CD4-positive, CD25-positive, alpha-beta regulatory T cell (primary cell): ENCODE measurements around the gene IFNAR1. TPM values are rescaled to one million over a fixed set of nuclear protein-coding genes. Genes with fewer than 3 reads are reported as not detected.
A peak's percentile ranks its signal among the peaks of the same experiment; 100 is the strongest.

Experiments used
- ATAC-seq, 2 donors: fragments of 150-1000 bp; cut with Tn5 transposase; one replicate each; pipeline ENCODE4 v1.10.0; 2021; ENCODE audit warnings: low read depth in 2 of 2, moderate number of reproducible peaks in 2 of 2, moderate library complexity in 1 of 2
- DNase-seq, 3 donors: peaks; one replicate each; pipeline versions ENCODE4 v3.0.0 to v3.0.0-alpha.2; 2012 to 2022; ENCODE audit warnings: mixed read lengths in 1 of 3
- H3K27ac ChIP-seq: one replicate; pipeline ENCODE4 v1.7.0; 2013; ENCODE audit warnings: mild to moderate bottlenecking, low read length; ENCODE audit not compliant: insufficient read depth, poor library complexity, severe bottlenecking
- H3K27me3 ChIP-seq: one replicate; pipeline ENCODE4 v1.7.0; 2013; ENCODE audit warnings: low read length; ENCODE audit not compliant: control insufficient read depth, insufficient read depth
- H3K36me3 ChIP-seq: one replicate; pipeline ENCODE4 v1.7.0; 2013; ENCODE audit warnings: mild to moderate bottlenecking, low read length, moderate library complexity; ENCODE audit not compliant: control insufficient read depth, insufficient read depth
- H3K4me1 ChIP-seq: 2 replicates; pipeline ENCODE4 v1.7.0; 2013; ENCODE audit warnings: mild to moderate bottlenecking, low read length; ENCODE audit not compliant: insufficient read depth, control insufficient read depth, poor library complexity, severe bottlenecking
- H3K4me3 ChIP-seq: one replicate; pipeline ENCODE4 v1.7.0; 2013; ENCODE audit warnings: low read depth, mild to moderate bottlenecking, low read length, moderate library complexity
- H3K9me3 ChIP-seq, 2 experiments: 1 replicate in 1 of 2; 2 replicates in 1 of 2; pipeline ENCODE4 v1.7.0; 2013; ENCODE audit warnings: low read length in 2 of 2, mild to moderate bottlenecking in 1 of 2, moderate library complexity in 1 of 2; ENCODE audit not compliant: control insufficient read depth in 2 of 2
- H3K27ac Mint-ChIP-seq, 3 donors: one replicate each; pipeline ENCODE4 v1.8.0; 2020 to 2022; ENCODE audit warnings: mild to moderate bottlenecking in 3 of 3, mixed read lengths in 3 of 3, moderate library complexity in 2 of 3
- H3K27me3 Mint-ChIP-seq: one replicate; pipeline ENCODE4 v1.8.0; 2022; ENCODE audit warnings: mild to moderate bottlenecking, mixed read lengths
- H3K36me3 Mint-ChIP-seq: one replicate; pipeline ENCODE4 v1.8.0; 2020; ENCODE audit warnings: mixed read lengths
- H3K4me1 Mint-ChIP-seq, 4 donors: one replicate each; pipeline ENCODE4 v1.8.0; 2020 to 2022; ENCODE audit warnings: mixed read lengths in 4 of 4, mild to moderate bottlenecking in 1 of 4
- H3K4me3 Mint-ChIP-seq, 4 donors: one replicate each; pipeline ENCODE4 v1.8.0; 2020 to 2022; ENCODE audit warnings: mild to moderate bottlenecking in 4 of 4, mixed read lengths in 4 of 4, moderate library complexity in 3 of 4
- H3K9me3 Mint-ChIP-seq, 7 donors: one replicate each; pipeline ENCODE4 v1.8.0; 2020 to 2022; ENCODE audit warnings: mixed read lengths in 7 of 7, mild to moderate bottlenecking in 3 of 7, moderate library complexity in 2 of 7
- polyA plus RNA-seq, 4 donors: library from polyadenylated mRNA; unstranded; fragments of 300-500 nt; fragmentation: Illumina TruSeq; gene quantifications; one replicate each; pipeline ENCODE4 v1.2.3, GENCODE V29; 2021
- total RNA-seq: library from RNA; stranded (reverse); gene quantifications from one replicate; pipeline ENCODE4 v1.2.3, GENCODE V29; 2022

IFNAR1 gene
- total and polyA plus RNA-seq, 5 donors from 2014 or later, result 23.9 to 93.8 (median 67.8) TPM

DNA sequence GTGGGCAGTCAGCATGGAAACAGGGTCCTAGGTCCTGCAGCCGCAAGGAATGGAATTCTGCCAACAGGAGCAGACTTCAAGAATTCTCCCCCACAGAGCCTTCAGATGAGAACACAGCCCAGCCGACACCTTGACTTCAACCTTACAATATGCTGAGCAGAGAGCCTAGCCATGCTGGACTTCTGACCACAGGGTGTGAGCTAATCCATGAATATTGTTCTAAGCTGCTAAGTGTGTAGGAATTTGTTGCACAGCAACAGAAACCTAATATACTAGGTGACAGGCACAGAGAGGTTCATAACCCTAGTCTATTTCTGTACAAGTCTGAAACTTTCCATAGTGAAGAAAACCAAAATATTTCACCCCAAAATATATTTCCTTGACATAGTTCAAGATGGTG is 45.5 kb downstream of the IFNAR1 start:
- peaks cover 3% of the 10 kb centered on the region for H3K27me3 Mint-ChIP-seq
- H3K4me3 Mint-ChIP-seq, result no peak overlapping the region
- H3K9me3 Mint-ChIP-seq, result peaks cover 0 to 23% (median 11%) of the 10 kb centered on the region in 7 donors
- no peak for DNase-seq
- Histone ChIP-seq H3K27ac (no peak overlapping the region), H3K9me3 (peaks cover 12 to 26% of the 10 kb centered on the region in 2 experiments), H3K4me1 (peaks cover 7% of the 10 kb centered on the region), H3K27me3 (no peaks in the 10 kb centered on the region), H3K4me3 (no peak overlapping the region), H3K36me3 (no peaks in the 10 kb centered on the region)
- H3K4me1 Mint-ChIP-seq, result peaks cover 0 to 13% (median 6%) of the 10 kb centered on the region in 4 donors
- no peak for ATAC-seq
- H3K36me3 Mint-ChIP-seq, result peaks cover 4% of the 10 kb centered on the region
- H3K27ac Mint-ChIP-seq, result no peak overlapping the region

DNA sequence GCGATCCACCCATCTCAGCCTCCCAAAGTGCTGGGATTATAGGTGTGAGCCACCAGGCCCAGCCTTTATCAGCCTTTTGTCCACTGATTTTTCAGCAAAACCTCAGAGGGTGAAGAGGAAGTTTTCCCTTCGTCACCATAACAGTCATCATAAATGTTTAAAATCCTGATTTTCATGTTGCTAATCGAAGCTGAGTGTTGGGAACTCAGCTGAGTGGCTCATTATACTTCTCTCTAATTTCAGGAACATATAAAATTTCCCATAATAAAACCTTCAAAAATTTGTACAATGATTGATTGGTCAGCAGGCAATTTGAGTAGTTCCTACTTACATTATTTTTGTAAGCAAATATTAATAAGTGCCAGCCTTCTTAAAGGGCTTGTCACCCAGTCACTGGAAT is 46.6 kb downstream of the IFNAR1 start:
- Mint-ChIP-seq H3K27me3 (peaks cover 6% of the 10 kb centered on the region), H3K36me3 (peaks cover 4% of the 10 kb centered on the region), H3K4me1 (peaks cover 0 to 16% (median 7%) of the 10 kb centered on the region in 4 donors), H3K27ac (peak overlapping the region in 2 of 3 donors; percentile 37 to 45), H3K4me3 (no peak overlapping the region), H3K9me3 (peaks cover 0 to 22% (median 11%) of the 10 kb centered on the region in 7 donors)
- peaks cover 7% of the 10 kb centered on the region for H3K4me1 ChIP-seq
- DNase-seq, result no peak
- ATAC-seq, result no peak
- H3K27me3 ChIP-seq, result no peaks in the 10 kb centered on the region
- H3K4me3 ChIP-seq, result no peak overlapping the region
- H3K9me3 ChIP-seq, result peaks cover 11 to 24% of the 10 kb centered on the region in 2 experiments
- no peaks in the 10 kb centered on the region for H3K36me3 ChIP-seq
- no peak overlapping the region for H3K27ac ChIP-seq

GRCh38 chr21:33372582-33372981 is 47.8 kb downstream of the IFNAR1 start:
- Mint-ChIP-seq H3K27ac (no peak overlapping the region), H3K4me1 (peaks cover under 1 to 19% (median 9%) of the 10 kb centered on the region in 4 donors), H3K4me3 (no peak overlapping the region), H3K27me3 (peaks cover 6% of the 10 kb centered on the region), H3K36me3 (no peaks in the 10 kb centered on the region), H3K9me3 (peaks cover 0 to 11% (median 6%) of the 10 kb centered on the region in 7 donors)
- Histone ChIP-seq H3K27ac (no peak overlapping the region), H3K9me3 (peaks cover 2 to 12% of the 10 kb centered on the region in 2 experiments), H3K27me3 (no peaks in the 10 kb centered on the region), H3K36me3 (no peaks in the 10 kb centered on the region), H3K4me3 (no peak overlapping the region), H3K4me1 (peaks cover 7% of the 10 kb centered on the region)
- ATAC-seq (no peak), DNase-seq (no peak)

GRCh38 chr21:33373451-33373850 is 48.7 kb downstream of the IFNAR1 start:
- Mint-ChIP-seq H3K4me3 (no peak overlapping the region), H3K27me3 (peaks cover 6% of the 10 kb centered on the region), H3K27ac (no peak overlapping the region), H3K36me3 (no peaks in the 10 kb centered on the region), H3K4me1 (peaks cover 8 to 22% (median 9%) of the 10 kb centered on the region in 4 donors), H3K9me3 (peaks cover 0 to 6% (median 2%) of the 10 kb centered on the region in 7 donors)
- no peak for ATAC-seq
- Histone ChIP-seq H3K27me3 (no peaks in the 10 kb centered on the region), H3K36me3 (no peaks in the 10 kb centered on the region), H3K4me1 (peaks cover 7% of the 10 kb centered on the region), H3K9me3 (peaks cover 0 to 3% of the 10 kb centered on the region in 2 experiments), H3K4me3 (no peak overlapping the region), H3K27ac (no peak overlapping the region)
- DNase-seq, result no peak

DNA sequence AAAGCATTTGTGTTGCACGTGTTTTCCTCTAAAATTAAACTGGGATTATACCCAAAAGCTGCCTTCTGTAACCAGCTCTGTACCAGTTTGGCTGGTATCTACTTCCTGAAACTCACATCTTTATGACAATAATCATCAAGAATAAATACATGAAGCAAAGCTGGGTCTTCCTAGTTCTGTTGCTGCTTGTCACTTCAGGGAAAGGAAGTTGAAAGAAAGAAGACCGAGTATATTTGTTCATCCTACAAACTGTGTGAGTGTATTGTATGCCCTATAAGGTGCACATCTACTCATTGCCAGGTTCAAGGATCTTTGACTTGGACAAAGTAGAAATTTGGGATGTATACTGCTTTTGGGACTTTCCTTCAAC is 49.3 kb downstream of the IFNAR1 start:
- no peak for ATAC-seq
- Mint-ChIP-seq H3K4me1 (peaks cover 8 to 26% (median 14%) of the 10 kb centered on the region in 4 donors), H3K4me3 (no peak overlapping the region), H3K36me3 (no peaks in the 10 kb centered on the region), H3K27me3 (peaks cover 6% of the 10 kb centered on the region), H3K27ac (no peak overlapping the region), H3K9me3 (peaks cover 0 to 6% (median 2%) of the 10 kb centered on the region in 7 donors)
- DNase-seq, result no peak
- Histone ChIP-seq H3K9me3 (no peaks in the 10 kb centered on the region), H3K27ac (no peak overlapping the region), H3K36me3 (no peaks in the 10 kb centered on the region), H3K4me1 (peaks cover 7% of the 10 kb centered on the region), H3K27me3 (no peaks in the 10 kb centered on the region), H3K4me3 (no peak overlapping the region)

- H3K27ac Mint-ChIP-seq, result no peak overlapping the region
- no peaks in the 10 kb centered on the region for H3K27me3 ChIP-seq
- peaks cover 0 to 3% (median 2%) of the 10 kb centered on the region in 7 donors for H3K9me3 Mint-ChIP-seq
- H3K4me3 ChIP-seq, result no peak overlapping the region
- H3K27me3 Mint-ChIP-seq, result peaks cover 6% of the 10 kb centered on the region
- no peaks in the 10 kb centered on the region for H3K36me3 Mint-ChIP-seq
- ATAC-seq (peak; percentile 75 to 80), DNase-seq (peak; percentile 33 to 82 (median 63))
- H3K4me3 Mint-ChIP-seq, result peak overlapping the region in 1 of 4 donors; percentile 53
- peaks cover 9% of the 10 kb centered on the region for H3K4me1 ChIP-seq
- no peak overlapping the region for H3K27ac ChIP-seq
- no peaks in the 10 kb centered on the region for H3K9me3 ChIP-seq
- H3K36me3 ChIP-seq, result no peaks in the 10 kb centered on the region
- peaks cover 8 to 29% (median 17%) of the 10 kb centered on the region in 4 donors for H3K4me1 Mint-ChIP-seq
Measured at GRCh38 chr21:33374450-33375096, 49.8 kb downstream of the IFNAR1 start.

- Mint-ChIP-seq H3K4me3 (peak overlapping the region in 1 of 4 donors; percentile 53), H3K27me3 (peaks cover 6% of the 10 kb centered on the region), H3K4me1 (peaks cover 8 to 35% (median 22%) of the 10 kb centered on the region in 4 donors), H3K36me3 (no peaks in the 10 kb centered on the region), H3K9me3 (peaks cover 0 to 2% (median 0%) of the 10 kb centered on the region in 7 donors), H3K27ac (no peak overlapping the region)
- ATAC-seq (no peak), DNase-seq (no peak)
- Histone ChIP-seq H3K27me3 (no peaks in the 10 kb centered on the region), H3K27ac (no peak overlapping the region), H3K4me3 (no peak overlapping the region), H3K9me3 (no peaks in the 10 kb centered on the region), H3K4me1 (peaks cover 15% of the 10 kb centered on the region), H3K36me3 (no peaks in the 10 kb centered on the region)
Measured at GRCh38 chr21:33375101-33375644, 50.4 kb downstream of the IFNAR1 start.
